Epithelial cell of proximal tubule (primary cell): ENCODE data around the gene LUC7L2. TPM values are rescaled to one million over a fixed set of nuclear protein-coding genes. Genes with fewer than 3 reads are reported as not detected.
"Not testable (repeated sequence)": the region's sequence is repeated elsewhere in the genome, so short reads cannot be mapped to it uniquely, and the experiment has no call there.

Experiments used
- DNase-seq: peaks from one replicate; pipeline ENCODE4 v3.0.0-alpha.2; 2011; ENCODE audit warnings: low read depth
- H3K4me3 ChIP-seq: 2 replicates; pipeline ENCODE4 v1.5.1; 2011; ENCODE audit warnings: low read depth, mild to moderate bottlenecking, low read length
- total RNA-seq: library from RNA; depleted of rRNA; stranded (reverse); fragments of >200 nt; gene quantifications from 2 replicates; pipeline ENCODE4 v1.2.3, GENCODE V29; 2015
- TF ChIP-seq, protein P1 (sequence below): conservative IDR thresholded peaks from 2 replicates; pipeline ENCODE4 v1.5.1; 2012; ENCODE audit warnings: low read depth, mild to moderate bottlenecking, low read length

Gene LUC7L2
- total RNA-seq, 1 donor from 2014 or later: 56.0 TPM

DNA sequence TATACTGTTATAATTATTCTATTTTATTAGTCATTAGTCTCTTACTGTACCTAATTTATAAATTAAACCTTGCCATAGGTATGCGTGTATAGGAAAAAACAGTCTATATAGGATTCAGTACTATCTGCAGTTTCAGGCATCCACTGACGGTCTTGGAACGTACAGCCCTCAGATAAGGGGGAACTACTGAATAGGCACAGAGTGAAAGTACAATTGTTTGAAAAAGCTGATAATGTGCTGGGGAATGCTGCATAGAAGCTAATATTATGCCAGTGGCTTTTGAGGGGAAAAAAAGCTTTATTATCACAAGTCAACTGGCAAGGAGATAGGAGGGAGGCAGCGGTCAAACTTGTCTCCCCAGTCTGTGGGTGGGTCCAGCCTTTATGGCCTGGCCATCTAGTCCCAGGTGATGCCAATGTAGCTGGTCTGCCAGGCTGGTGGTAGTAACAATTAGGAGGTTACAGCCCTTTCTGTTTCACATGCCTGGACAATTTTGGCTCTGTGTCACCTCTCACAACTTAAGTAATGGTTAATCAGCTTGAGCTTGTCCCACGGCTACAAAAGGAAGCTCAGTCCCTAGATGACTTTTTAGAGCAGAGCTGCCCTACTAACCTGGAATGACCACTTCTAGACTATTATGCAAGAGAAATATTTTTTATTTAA lies 26.9 kb upstream of the LUC7L2 start:
- TF ChIP-seq, protein P1, sequence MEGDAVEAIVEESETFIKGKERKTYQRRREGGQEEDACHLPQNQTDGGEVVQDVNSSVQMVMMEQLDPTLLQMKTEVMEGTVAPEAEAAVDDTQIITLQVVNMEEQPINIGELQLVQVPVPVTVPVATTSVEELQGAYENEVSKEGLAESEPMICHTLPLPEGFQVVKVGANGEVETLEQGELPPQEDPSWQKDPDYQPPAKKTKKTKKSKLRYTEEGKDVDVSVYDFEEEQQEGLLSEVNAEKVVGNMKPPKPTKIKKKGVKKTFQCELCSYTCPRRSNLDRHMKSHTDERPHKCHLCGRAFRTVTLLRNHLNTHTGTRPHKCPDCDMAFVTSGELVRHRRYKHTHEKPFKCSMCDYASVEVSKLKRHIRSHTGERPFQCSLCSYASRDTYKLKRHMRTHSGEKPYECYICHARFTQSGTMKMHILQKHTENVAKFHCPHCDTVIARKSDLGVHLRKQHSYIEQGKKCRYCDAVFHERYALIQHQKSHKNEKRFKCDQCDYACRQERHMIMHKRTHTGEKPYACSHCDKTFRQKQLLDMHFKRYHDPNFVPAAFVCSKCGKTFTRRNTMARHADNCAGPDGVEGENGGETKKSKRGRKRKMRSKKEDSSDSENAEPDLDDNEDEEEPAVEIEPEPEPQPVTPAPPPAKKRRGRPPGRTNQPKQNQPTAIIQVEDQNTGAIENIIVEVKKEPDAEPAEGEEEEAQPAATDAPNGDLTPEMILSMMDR: no peak
- no peak for DNase-seq
- no peak overlapping the region for H3K4me3 ChIP-seq

DNA sequence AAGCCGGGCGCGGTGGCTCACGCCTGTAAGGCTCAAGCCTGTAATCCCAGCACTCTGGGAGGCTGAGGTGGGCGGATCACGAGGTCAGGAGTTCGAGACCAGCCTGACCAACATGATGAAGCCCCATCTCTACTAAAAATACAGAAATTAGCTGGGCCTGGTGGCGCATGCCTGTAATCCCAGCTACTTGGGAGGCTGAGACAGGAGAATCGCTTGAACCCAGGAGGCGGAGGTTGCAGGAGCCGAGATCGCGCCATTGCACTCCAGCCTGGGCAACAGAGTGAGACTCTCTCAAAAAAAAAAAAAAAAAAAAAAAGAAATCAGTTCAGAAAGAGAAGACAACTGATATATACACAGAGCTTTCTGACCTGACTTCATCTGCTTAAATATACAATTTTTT lies 26.3 kb upstream of the LUC7L2 start:
- not testable (repeated sequence) for H3K4me3 ChIP-seq

DNA sequence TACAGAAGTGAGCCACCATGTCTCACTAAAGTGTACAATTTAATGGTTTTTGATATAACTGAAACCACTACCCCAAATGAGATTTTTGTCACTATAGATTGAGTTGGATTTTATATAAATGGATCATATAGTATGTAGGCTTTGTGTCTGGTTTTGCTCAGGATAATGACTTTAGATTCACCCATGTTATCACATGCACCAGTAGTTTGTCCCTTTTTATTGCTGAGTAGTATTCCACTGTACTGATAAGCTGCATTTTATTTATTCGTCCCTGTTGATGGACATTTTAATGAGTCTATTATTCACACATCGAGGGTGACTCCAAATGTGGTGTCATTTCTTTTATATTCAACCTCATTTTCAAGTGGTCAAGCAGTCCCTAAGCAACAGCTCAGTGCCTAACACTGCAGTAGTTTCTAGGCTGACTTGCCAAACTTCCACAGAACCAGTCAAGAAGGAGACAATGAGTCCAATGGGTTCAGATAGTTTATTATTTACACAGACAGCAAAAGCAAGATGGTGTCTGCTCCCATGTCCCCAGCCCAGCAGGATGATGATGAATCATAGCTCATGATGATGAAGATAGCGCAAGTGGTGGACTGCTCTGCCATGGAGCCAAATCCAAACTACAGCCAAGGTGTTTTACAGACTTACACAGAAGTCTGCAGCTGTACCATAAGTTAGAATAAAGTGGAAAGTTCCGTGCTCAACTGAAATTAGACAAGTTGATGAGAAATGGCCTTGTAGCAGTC lies 25.1 kb upstream of the LUC7L2 start:
- H3K4me3 ChIP-seq: no peak overlapping the region
- TF ChIP-seq, protein P1: no peak
- no peak for DNase-seq

More for the DNA sequence above, 26.3 kb upstream of the LUC7L2 start:
- not testable (repeated sequence) for DNase-seq

DNA sequence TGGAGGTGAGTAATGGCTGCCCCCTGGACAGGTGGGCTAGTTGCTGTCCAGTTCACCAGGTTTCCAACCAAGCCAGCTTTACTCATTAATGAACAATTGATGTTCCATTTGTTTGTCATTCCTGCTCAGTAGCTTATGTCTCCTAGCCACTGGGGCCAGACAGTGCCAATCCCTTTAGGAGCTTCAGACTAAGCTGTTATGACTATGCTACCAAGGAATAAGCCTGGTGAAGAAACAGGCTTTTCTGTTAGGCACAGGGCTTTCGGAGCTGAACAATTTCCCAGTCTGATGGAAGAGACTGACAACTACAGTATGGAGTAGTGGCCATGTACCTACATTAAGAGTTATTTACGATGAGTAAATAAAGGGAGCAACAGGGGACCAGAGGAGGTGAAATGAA lies 20.7 kb upstream of the LUC7L2 start:
- no peak overlapping the region for H3K4me3 ChIP-seq
- DNase-seq: no peak
- TF ChIP-seq, protein P1: no peak

DNA sequence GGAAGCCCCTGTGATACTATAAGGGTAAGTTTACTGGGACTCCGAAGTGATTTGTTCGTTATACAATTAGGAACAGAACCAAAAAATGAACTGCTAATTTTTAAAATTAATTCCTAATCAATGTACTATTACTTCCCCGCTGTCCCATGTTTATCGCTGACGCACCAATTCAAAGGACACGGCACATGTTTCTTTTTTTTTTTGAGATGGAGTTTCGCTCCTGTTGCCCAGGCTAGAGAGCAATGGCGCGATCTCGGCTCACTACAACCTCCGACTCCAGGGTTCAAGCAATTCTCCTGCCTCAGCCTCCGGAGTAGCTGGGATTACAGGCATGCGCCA lies 20.0 kb upstream of the LUC7L2 start:
- peak overlapping the region; percentile 89 for H3K4me3 ChIP-seq
- TF ChIP-seq, protein P1: no peak
- DNase-seq: no peak

DNA sequence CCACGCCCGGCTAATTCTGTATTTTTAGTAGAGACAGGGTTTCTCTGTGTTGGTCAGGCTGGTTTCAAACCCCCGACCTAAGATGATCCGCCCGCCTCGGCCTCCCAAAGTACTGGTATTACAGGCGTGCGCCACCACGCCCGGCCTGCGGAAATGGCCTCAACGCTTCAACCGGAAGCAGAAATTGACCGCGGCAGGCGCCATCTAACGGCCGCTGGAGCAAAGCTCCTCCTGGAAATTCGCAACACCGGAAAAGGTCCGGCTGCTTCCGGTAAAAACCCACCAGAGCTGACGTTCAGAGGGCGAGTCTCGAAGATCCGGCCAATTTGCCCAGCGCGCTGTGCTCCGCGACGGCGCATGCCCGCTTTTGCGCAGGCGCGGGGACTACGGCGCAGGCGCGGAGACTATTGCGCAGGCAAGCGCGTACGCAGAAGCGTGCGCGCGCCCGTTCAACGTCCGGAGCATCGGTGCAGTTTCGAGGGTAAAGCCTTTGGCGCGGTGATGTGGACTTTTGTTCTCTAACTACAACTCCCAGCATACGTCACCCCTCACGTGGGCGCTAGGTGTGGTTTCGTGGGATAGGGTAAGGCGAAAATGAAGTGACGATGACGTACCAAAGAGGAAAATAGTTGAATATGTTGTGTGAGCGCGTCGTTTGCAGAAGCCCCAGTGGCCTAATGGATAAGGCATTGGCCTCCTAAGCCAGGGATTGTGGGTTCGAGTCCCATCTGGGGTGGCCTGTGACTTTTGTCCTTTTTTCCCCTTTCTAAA lies 19.5 kb upstream of the LUC7L2 start:
- TF ChIP-seq, protein P1: peak; percentile 73
- peak; percentile 97 for DNase-seq
- peak overlapping the region; percentile 89 for H3K4me3 ChIP-seq

DNA sequence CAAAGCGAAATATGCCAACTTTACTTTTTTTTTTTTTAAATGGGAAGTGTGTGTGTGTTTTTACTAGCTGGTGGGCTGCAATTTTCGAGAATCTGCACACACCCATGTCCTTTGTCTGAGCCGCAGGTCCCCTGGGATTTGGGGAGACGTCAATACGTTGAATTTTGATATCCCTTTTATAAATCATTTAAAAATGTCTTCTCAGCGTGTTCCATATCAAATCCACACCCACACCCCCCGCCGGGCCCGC lies 19.0 kb upstream of the LUC7L2 start:
- DNase-seq: no peak
- peak overlapping the region; percentile 89 for H3K4me3 ChIP-seq
- TF ChIP-seq, protein P1: no peak
